Neural progenitor cell (in vitro differentiated cells): ENCODE data around the gene PDE11A. TPM values are rescaled to one million over a fixed set of nuclear protein-coding genes. Genes with fewer than 3 reads are reported as not detected.

Experiments used
- DNase-seq: peaks from one replicate; pipeline ENCODE4 v3.0.0-alpha.2; 2016; ENCODE audit warnings: low spot score
- H2AFZ ChIP-seq: fragments of 200-600 bp; sonication (generic); replicated peaks from 2 replicates; pipeline ENCODE4 v1.6.1; 2016; ENCODE audit warnings: antibody characterized with exemption
- H3F3A ChIP-seq: fragments of 200-600 bp; sonication (generic); 2 replicates; pipeline ENCODE4 v1.6.1; 2016; ENCODE audit warnings: antibody characterized with exemption, low read depth
- H3K27ac ChIP-seq: fragments of 200-600 bp; sonication (generic); 2 replicates; pipeline ENCODE4 v1.5.1; 2016; ENCODE audit warnings: mild to moderate bottlenecking
- H3K27me3 ChIP-seq: fragments of 200-600 bp; sonication (generic); 2 replicates; pipeline ENCODE4 v1.6.1; 2016; ENCODE audit warnings: mild to moderate bottlenecking, moderate library complexity
- H3K36me3 ChIP-seq: fragments of 200-600 bp; sonication (generic); 2 replicates; pipeline ENCODE4 v1.5.1; 2016
- H3K4me1 ChIP-seq: fragments of 200-600 bp; sonication (generic); 2 replicates; pipeline ENCODE4 v1.6.1; 2016; ENCODE audit warnings: mixed run types
- H3K4me2 ChIP-seq: fragments of 200-600 bp; sonication (generic); 2 replicates; pipeline ENCODE4 v1.6.1; 2016
- H3K4me3 ChIP-seq: fragments of 200-600 bp; sonication (generic); 2 replicates; pipeline ENCODE4 v1.5.1; 2016
- H3K79me2 ChIP-seq: fragments of 200-600 bp; sonication (generic); 2 replicates; pipeline ENCODE4 v1.6.1; 2016; ENCODE audit warnings: low read depth
- H3K9ac ChIP-seq: fragments of 200-600 bp; sonication (generic); 2 replicates; pipeline ENCODE4 v1.6.1; 2016
- H3K9me3 ChIP-seq: fragments of 200-600 bp; sonication (generic); 2 replicates; pipeline ENCODE4 v1.5.1; 2016; ENCODE audit warnings: low read depth
- H4K20me1 ChIP-seq: fragments of 200-600 bp; sonication (generic); 2 replicates; pipeline ENCODE4 v1.6.1; 2016; ENCODE audit warnings: low read depth
- H3K27ac Mint-ChIP-seq: 3 replicates; pipeline ENCODE4 v1.8.0; 2021; ENCODE audit warnings: mixed read lengths
- H3K27me3 Mint-ChIP-seq: 2 replicates; pipeline ENCODE4 v1.8.0; 2022; ENCODE audit warnings: low read depth, mild to moderate bottlenecking, inconsistent platforms, moderate library complexity, mixed read lengths; ENCODE audit not compliant: insufficient read depth
- H3K36me3 Mint-ChIP-seq: 3 replicates; pipeline ENCODE4 v1.8.0; 2021; ENCODE audit warnings: mixed read lengths
- H3K4me1 Mint-ChIP-seq: 3 replicates; pipeline ENCODE4 v1.8.0; 2021; ENCODE audit warnings: mixed read lengths
- H3K4me3 Mint-ChIP-seq: 3 replicates; pipeline ENCODE4 v1.8.0; 2021; ENCODE audit warnings: mild to moderate bottlenecking, moderate library complexity, mixed read lengths
- H3K9me3 Mint-ChIP-seq: 3 replicates; pipeline ENCODE4 v1.8.0; 2020; ENCODE audit warnings: mixed read lengths
- EZH2 ChIP-seq: fragments of 200-600 bp; sonication (generic); IDR thresholded peaks from 2 replicates; pipeline ENCODE4 v1.6.1; 2017; ENCODE audit warnings: antibody characterized with exemption, mild to moderate bottlenecking, moderate library complexity
- EZH2phosphoT487 ChIP-seq: fragments of 200-600 bp; sonication (generic); IDR thresholded peaks from 2 replicates; pipeline ENCODE4 v1.6.1; 2017; ENCODE audit warnings: antibody characterized with exemption
- total RNA-seq: library from RNA; depleted of rRNA; stranded (reverse); fragments of >200 nt; gene quantifications from 2 replicates; pipeline ENCODE4 v1.2.3, GENCODE V29; 2015; ENCODE audit warnings: low replicate concordance
- TF ChIP-seq, protein P1 (sequence below): fragments of 200-600 bp; sonication (generic); IDR thresholded peaks from 2 replicates; pipeline ENCODE4 v1.5.1; 2017; ENCODE audit warnings: antibody characterized with exemption, mild to moderate bottlenecking

Gene PDE11A
- total RNA-seq, 1 donor from 2014 or later: 0.13 TPM

GRCh38 chr2:177603181-177603580 is 469.4 kb downstream of the PDE11A start:
- no peak overlapping the region for H3K4me3 ChIP-seq
- TF ChIP-seq EZH2phosphoT487: no peak
- no peak for TF ChIP-seq EZH2
- TF ChIP-seq, protein P1, sequence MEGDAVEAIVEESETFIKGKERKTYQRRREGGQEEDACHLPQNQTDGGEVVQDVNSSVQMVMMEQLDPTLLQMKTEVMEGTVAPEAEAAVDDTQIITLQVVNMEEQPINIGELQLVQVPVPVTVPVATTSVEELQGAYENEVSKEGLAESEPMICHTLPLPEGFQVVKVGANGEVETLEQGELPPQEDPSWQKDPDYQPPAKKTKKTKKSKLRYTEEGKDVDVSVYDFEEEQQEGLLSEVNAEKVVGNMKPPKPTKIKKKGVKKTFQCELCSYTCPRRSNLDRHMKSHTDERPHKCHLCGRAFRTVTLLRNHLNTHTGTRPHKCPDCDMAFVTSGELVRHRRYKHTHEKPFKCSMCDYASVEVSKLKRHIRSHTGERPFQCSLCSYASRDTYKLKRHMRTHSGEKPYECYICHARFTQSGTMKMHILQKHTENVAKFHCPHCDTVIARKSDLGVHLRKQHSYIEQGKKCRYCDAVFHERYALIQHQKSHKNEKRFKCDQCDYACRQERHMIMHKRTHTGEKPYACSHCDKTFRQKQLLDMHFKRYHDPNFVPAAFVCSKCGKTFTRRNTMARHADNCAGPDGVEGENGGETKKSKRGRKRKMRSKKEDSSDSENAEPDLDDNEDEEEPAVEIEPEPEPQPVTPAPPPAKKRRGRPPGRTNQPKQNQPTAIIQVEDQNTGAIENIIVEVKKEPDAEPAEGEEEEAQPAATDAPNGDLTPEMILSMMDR: no peak
- no peaks in the 10 kb centered on the region for H3K27me3 ChIP-seq
- no peak overlapping the region for H3K4me2 ChIP-seq
- Mint-ChIP-seq H3K36me3 (no peaks in the 10 kb centered on the region), H3K4me1 (peaks cover 18% of the 10 kb centered on the region), H3K4me3 (no peak overlapping the region), H3K27ac (peak overlapping the region; percentile 38), H3K27me3 (no peaks in the 10 kb centered on the region), H3K9me3 (peaks cover under 1% of the 10 kb centered on the region)
- no peaks in the 10 kb centered on the region for H3F3A ChIP-seq
- H3K9me3 ChIP-seq: no peaks in the 10 kb centered on the region
- no peaks in the 10 kb centered on the region for H3K79me2 ChIP-seq
- no peaks in the 10 kb centered on the region for H3K4me1 ChIP-seq
- no peaks in the 10 kb centered on the region for H4K20me1 ChIP-seq
- no peaks in the 10 kb centered on the region for H3K36me3 ChIP-seq
- no peak overlapping the region for H3K9ac ChIP-seq
- H2AFZ ChIP-seq: no peak overlapping the region
- no peak overlapping the region for H3K27ac ChIP-seq
- no peak for DNase-seq

GRCh38 chr2:177602611-177603164 is 469.9 kb downstream of the PDE11A start:
- Histone ChIP-seq H3K4me1 (no peaks in the 10 kb centered on the region), H3K36me3 (no peaks in the 10 kb centered on the region), H3K9me3 (no peaks in the 10 kb centered on the region), H3K4me2 (no peak overlapping the region), H3K27ac (no peak overlapping the region), H3K9ac (no peak overlapping the region), H2AFZ (no peak overlapping the region), H3K4me3 (no peak overlapping the region), H3K27me3 (no peaks in the 10 kb centered on the region), H4K20me1 (no peaks in the 10 kb centered on the region), H3F3A (no peaks in the 10 kb centered on the region), H3K79me2 (no peaks in the 10 kb centered on the region)
- TF ChIP-seq EZH2phosphoT487 (no peak), EZH2 (no peak)
- TF ChIP-seq, protein P1: no peak
- H3K9me3 Mint-ChIP-seq: no peaks in the 10 kb centered on the region
- peaks cover 23% of the 10 kb centered on the region for H3K4me1 Mint-ChIP-seq
- H3K27me3 Mint-ChIP-seq: peaks cover 2% of the 10 kb centered on the region
- no peak overlapping the region for H3K4me3 Mint-ChIP-seq
- H3K36me3 Mint-ChIP-seq: no peaks in the 10 kb centered on the region
- DNase-seq: no peak
- H3K27ac Mint-ChIP-seq: peak overlapping the region; percentile 38

- Histone ChIP-seq H3K9ac (no peak overlapping the region), H3K9me3 (no peaks in the 10 kb centered on the region), H3K27me3 (no peaks in the 10 kb centered on the region), H4K20me1 (no peaks in the 10 kb centered on the region), H3K4me2 (no peak overlapping the region), H3K36me3 (no peaks in the 10 kb centered on the region), H3K27ac (no peak overlapping the region), H3K79me2 (no peaks in the 10 kb centered on the region), H3K4me1 (no peaks in the 10 kb centered on the region), H2AFZ (no peak overlapping the region), H3K4me3 (no peak overlapping the region), H3F3A (no peaks in the 10 kb centered on the region)
- H3K4me3 Mint-ChIP-seq: no peak overlapping the region
- no peak for DNase-seq
- no peaks in the 10 kb centered on the region for H3K36me3 Mint-ChIP-seq
- TF ChIP-seq, protein P1: no peak
- no peak for TF ChIP-seq EZH2
- no peak for TF ChIP-seq EZH2phosphoT487
- H3K27me3 Mint-ChIP-seq: peaks cover 2% of the 10 kb centered on the region
- peaks cover 25% of the 10 kb centered on the region for H3K4me1 Mint-ChIP-seq
- H3K27ac Mint-ChIP-seq: no peak overlapping the region
- H3K9me3 Mint-ChIP-seq: no peaks in the 10 kb centered on the region
Measured at GRCh38 chr2:177600917-177601316, 471.7 kb downstream of the PDE11A start.
